HG02623 (cell line): ENCODE measurements around the gene HELZ.
A peak's percentile ranks its signal among the peaks of the same experiment; 100 is the strongest.
"Not testable (repeated sequence)": the region's sequence is repeated elsewhere in the genome, so short reads cannot be mapped to it uniquely, and the experiment has no call there.

ENCODE experiments used
- ATAC-seq: cut with Tn5 transposase; IDR thresholded peaks from one replicate; pipeline ENCODE4 v1.9.1; 2021; ENCODE audit warnings: moderate library complexity; ENCODE audit not compliant: unreplicated experiment

The HELZ gene

GRCh38 chr17:67245073-67245693 is at the start of gene HELZ:
HELZ (minus strand) TSS chr17:67245196; CDS start chr17:67218804, 26,392 bp downstream.
- no peak for ATAC-seq

GRCh38 chr17:67293251-67294203 is 48.5 kb upstream of the HELZ start:
- ATAC-seq: peak; percentile 84

- no peak for ATAC-seq
These were observed 45.8 kb upstream of the HELZ start for GRCh38 chr17:67290711-67291291.

GRCh38 chr17:67290244-67290643 is 45.2 kb upstream of the HELZ start:
- no peak for ATAC-seq

- ATAC-seq: no peak
These were observed 44.3 kb upstream of the HELZ start for GRCh38 chr17:67289181-67289876.

- ATAC-seq: not testable (repeated sequence)
These were observed 41.8 kb upstream of the HELZ start for GRCh38 chr17:67286826-67287225.

GRCh38 chr17:67285360-67285759 is 40.4 kb upstream of the HELZ start:
- ATAC-seq: no peak

GRCh38 chr17:67283731-67284516 is 38.9 kb upstream of the HELZ start:
- no peak for ATAC-seq

GRCh38 chr17:67281743-67282142 is 36.7 kb upstream of the HELZ start:
- no peak for ATAC-seq

GRCh38 chr17:67281053-67281452 is 36.1 kb upstream of the HELZ start:
- no peak for ATAC-seq

- no peak for ATAC-seq
These were observed 35.3 kb upstream of the HELZ start for GRCh38 chr17:67280279-67280678.

- no peak for ATAC-seq
These were observed 34.1 kb upstream of the HELZ start for GRCh38 chr17:67279115-67279514.

GRCh38 chr17:67278363-67278762 is 33.4 kb upstream of the HELZ start:
- no peak for ATAC-seq

GRCh38 chr17:67276075-67276474 is 31.1 kb upstream of the HELZ start:
- ATAC-seq: no peak

- ATAC-seq: no peak
These were observed 29.5 kb upstream of the HELZ start for GRCh38 chr17:67274466-67274865.

GRCh38 chr17:67273900-67274299 is 28.9 kb upstream of the HELZ start:
- no peak for ATAC-seq

GRCh38 chr17:67272312-67273047 is 27.5 kb upstream of the HELZ start:
- ATAC-seq: no peak

- ATAC-seq: not testable (repeated sequence)
These were observed 26.2 kb upstream of the HELZ start for GRCh38 chr17:67271187-67271586.

GRCh38 chr17:67270416-67270815 is 25.4 kb upstream of the HELZ start:
- ATAC-seq: no peak

- no peak for ATAC-seq
These were observed 21.5 kb upstream of the HELZ start for GRCh38 chr17:67266496-67266895.
